Muscle layer of duodenum (tissue), 2 donors: ENCODE results near the gene SPDYE16.
"Not testable (repeated sequence)": the region's sequence is repeated elsewhere in the genome, so short reads cannot be mapped to it uniquely, and the experiment has no call there.

Experiments used
- H3K27ac ChIP-seq: one replicate; pipeline ENCODE4 v1.7.0; 2013; ENCODE audit warnings: mild to moderate bottlenecking, low read length
- H3K27me3 ChIP-seq: one replicate; pipeline ENCODE4 v1.7.0; 2013; ENCODE audit warnings: low read depth, mild to moderate bottlenecking, control low read depth, low read length
- H3K36me3 ChIP-seq, 2 donors: one replicate each; pipeline ENCODE4 v1.7.0; 2013; ENCODE audit warnings: low read length in 2 of 2, control low read depth in 1 of 2, mild to moderate bottlenecking in 1 of 2; ENCODE audit not compliant: insufficient read depth in 2 of 2, control insufficient read depth in 1 of 2
- H3K4me1 ChIP-seq, 2 donors: one replicate each; pipeline ENCODE4 v1.7.0; 2013; ENCODE audit warnings: low read length in 2 of 2, mild to moderate bottlenecking in 2 of 2, control low read depth in 1 of 2, moderate library complexity in 1 of 2; ENCODE audit not compliant: insufficient read depth in 2 of 2, control insufficient read depth in 1 of 2
- H3K4me3 ChIP-seq, 2 donors: one replicate each; pipeline ENCODE4 v1.7.0; 2013; ENCODE audit warnings: low read length in 2 of 2, low read depth in 1 of 2, mild to moderate bottlenecking in 1 of 2
- H3K9me3 ChIP-seq, 2 donors: one replicate each; pipeline ENCODE4 v1.7.0; 2013; ENCODE audit warnings: low read length in 2 of 2, control low read depth in 1 of 2, mild to moderate bottlenecking in 1 of 2; ENCODE audit not compliant: control insufficient read depth in 1 of 2
- donor health status: healthy.

SPDYE16 gene

DNA sequence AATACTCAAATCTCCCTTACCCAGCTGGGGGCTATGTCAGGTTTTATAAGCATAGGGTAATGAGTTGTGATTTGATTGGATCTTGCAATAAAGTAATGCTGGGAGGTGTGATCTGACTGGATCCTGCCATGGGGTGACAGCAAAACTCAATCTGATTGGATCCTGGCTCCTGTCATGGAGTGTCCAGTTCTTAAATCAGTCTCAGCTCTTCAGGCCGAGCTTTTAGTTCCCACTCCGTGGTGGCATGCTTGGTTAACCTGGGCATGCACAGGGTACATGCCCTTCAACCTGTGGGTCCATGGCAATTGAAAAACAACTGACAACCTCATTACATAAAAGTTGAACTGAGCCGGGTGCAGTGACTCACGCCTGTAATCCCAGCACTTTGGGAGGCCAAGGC is 16.9 kb downstream of the SPDYE16 start:
- not testable (repeated sequence) for H3K9me3 ChIP-seq, H3K36me3 ChIP-seq, H3K27me3 ChIP-seq, H3K4me3 ChIP-seq, H3K4me1 ChIP-seq, H3K27ac ChIP-seq

DNA sequence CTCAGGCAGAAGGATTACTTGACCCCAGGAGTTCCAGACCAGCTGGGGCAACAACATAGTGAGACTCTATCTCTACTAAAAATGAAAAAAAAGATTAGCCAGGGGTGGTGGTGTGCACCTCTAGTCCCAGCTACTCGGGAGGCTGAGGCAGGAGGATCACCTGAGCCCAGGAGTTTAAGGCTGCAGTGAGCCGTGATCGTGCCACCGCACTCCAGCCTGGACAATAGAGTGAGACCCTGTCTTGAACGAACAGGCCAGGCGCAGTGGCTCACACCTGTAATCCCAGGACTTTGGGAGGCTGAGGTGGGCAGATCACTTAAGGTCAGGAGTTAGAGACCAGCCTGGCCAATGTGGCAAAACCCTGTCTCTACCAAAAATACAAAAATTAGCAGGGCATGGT is 26.2 kb downstream of the SPDYE16 start:
- H3K4me1 ChIP-seq, H3K27me3 ChIP-seq, H3K36me3 ChIP-seq, H3K27ac ChIP-seq, H3K4me3 ChIP-seq, H3K9me3 ChIP-seq: not testable (repeated sequence)

DNA sequence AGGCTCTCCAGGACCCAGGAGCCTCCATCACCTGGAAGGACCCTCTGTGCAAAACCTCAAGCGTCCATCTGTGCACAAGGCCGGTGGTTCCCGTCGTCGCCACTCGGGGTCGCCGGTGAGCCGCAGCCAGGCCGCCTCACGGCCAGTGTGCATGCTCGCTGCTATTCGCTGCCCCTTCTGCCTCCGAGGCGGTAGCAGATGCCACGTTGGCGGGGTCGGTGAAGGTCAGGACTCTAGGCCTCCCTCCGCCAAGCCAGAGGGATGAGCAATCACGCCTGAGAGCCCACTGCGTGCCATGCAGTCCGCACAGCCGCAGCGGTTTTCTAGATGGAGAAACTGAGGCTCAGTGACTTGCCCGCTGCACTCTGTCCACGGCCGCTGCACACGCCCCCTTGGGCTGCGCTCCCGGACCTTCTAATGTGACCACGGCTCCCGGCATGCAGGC is 27.1 kb downstream of the SPDYE16 start:
- no peak overlapping the region for H3K27ac ChIP-seq
- no peaks in the 10 kb centered on the region for H3K4me1 ChIP-seq
- H3K36me3 ChIP-seq: no peaks in the 10 kb centered on the region
- H3K4me3 ChIP-seq: no peak overlapping the region
- no peaks in the 10 kb centered on the region for H3K9me3 ChIP-seq
- H3K27me3 ChIP-seq: no peaks in the 10 kb centered on the region

DNA sequence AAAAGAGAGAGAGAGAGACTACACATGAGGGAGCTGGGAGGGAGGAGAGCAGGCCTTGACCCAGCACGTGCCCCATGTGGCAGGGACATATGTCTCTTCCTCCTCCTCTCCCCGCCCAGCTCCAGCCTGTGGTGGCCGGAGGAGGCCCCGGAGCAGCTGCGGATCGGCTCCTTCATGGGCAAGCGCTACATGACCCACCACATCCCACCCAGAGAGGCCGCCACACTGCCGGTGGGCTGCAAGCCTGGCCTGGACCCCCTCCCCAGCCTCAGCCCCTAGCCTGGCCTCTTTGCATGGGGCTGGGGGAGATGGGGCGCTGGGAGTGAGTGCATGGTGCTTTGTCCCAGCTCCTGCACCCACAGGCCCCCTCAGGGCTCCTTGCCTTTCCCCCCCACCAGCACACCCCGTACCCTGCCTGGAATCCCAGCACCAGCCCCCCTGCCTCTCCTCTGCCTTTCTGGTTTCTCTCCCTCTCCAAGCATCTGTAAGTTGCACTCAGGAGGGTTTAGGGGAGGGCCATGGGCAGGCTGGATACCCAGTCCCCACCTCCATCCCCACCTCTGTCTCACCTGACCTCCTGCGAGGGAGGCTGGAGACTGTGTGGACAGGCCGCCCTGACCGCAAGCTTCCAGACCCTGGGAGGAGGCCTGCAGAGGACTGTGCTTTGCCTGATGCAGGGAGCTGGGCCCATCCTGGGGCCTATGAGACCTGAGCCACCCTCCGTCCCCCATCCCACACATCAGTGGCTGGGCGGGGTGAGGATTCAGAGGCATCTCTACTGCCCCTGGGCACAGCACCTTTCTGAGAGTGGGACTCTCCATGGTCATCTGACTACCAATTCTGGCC is 27.9 kb downstream of the SPDYE16 start:
- Histone ChIP-seq H3K27ac (no peak overlapping the region), H3K9me3 (no peaks in the 10 kb centered on the region), H3K36me3 (no peaks in the 10 kb centered on the region), H3K4me1 (no peaks in the 10 kb centered on the region), H3K27me3 (no peaks in the 10 kb centered on the region), H3K4me3 (no peak overlapping the region)

DNA sequence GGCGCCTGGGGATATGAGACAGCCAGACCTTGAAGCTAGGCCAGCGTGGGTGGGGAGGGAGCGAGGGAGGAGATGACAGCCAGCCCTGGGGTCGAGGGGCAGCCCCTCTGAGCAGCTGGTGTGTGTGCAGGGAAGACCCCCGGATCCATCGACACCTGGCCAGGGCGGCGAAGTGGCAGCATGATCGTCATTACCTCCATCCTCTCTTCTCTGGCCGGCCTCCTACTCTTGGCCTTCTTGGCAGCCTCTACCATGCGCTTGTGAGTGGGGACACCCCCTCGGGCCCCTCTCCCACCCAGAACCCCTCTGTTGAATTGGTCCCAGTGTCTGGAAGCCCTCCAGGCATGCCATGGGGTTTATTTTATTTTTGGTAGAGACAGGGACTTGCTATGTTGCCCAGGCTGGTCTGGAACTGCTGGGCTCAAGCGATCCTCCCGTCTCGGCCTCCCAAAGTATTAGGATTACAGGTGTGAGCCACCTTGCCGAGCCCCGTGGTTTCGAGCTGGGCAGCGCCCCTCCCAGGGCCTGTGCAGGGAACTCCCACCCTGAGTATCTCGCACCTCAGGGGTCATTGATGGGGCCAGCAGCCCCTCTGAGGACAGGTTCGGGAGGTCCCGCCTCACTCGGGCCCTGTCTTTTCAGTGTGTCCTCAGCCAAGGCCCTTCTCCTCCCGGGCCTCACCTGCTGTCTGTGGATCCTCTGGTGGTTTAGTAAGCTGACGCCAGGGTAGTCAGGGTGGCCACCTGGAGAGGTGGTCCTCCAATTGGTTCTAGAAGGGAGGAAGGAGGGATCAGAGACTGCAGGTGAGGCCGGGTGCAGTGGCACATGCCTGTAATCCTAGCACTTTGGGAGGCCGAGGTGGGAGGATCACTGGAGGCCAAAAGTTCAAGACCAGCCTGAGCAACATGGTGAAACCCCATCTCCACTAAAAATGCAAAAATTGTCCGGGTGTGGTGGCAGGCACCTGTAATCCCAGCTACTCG is 29.0 kb downstream of the SPDYE16 start:
- no peaks in the 10 kb centered on the region for H3K9me3 ChIP-seq
- no peaks in the 10 kb centered on the region for H3K27me3 ChIP-seq
- no peaks in the 10 kb centered on the region for H3K36me3 ChIP-seq
- H3K27ac ChIP-seq: no peak overlapping the region
- no peak overlapping the region for H3K4me3 ChIP-seq
- no peaks in the 10 kb centered on the region for H3K4me1 ChIP-seq

DNA sequence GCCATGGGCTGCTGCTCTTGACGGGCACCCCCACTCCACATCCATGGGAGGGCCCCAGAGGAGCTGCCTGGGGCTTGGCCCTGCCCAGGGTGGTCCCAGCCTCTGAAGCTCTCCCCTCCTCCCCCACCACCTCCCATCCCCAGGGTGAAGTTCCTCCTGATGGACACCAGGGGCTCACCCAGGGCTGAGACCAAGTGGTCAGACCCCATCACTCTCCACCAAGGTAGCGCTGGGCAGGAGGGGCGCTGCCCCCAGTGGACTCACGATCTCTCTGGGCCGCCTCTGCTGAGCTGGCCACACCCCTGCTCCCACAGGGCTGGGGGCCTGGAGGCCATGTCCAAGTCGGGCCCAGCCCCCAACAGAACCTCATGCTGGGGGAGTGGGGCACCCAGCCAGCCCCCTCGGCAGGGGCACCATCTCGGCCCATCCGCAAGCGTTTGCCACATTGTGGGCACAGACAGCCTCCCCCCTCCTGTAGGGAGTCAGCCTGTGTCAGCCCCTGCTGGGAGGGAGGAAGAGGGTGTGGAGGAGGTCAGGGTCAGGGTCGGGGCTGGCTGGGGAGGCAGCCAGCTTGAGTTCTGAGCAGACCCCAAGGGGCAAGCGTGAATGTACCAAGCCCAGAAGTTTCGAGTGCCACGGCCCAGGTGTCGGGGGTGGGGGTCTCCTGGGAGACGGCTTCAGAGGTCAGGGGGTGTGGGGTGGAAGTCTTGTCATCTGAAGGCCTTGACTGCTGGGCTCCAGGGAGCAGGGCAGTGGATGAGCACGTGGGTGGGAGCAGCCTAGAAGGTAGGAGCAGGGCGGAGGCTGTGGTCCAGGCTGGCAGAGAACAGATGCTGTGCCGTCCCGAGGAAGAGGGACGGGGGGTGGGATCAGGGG is 29.9 kb downstream of the SPDYE16 start:
- no peaks in the 10 kb centered on the region for H3K36me3 ChIP-seq
- no peak overlapping the region for H3K4me3 ChIP-seq
- no peaks in the 10 kb centered on the region for H3K4me1 ChIP-seq
- no peak overlapping the region for H3K27ac ChIP-seq
- H3K27me3 ChIP-seq: no peaks in the 10 kb centered on the region
- H3K9me3 ChIP-seq: no peaks in the 10 kb centered on the region

DNA sequence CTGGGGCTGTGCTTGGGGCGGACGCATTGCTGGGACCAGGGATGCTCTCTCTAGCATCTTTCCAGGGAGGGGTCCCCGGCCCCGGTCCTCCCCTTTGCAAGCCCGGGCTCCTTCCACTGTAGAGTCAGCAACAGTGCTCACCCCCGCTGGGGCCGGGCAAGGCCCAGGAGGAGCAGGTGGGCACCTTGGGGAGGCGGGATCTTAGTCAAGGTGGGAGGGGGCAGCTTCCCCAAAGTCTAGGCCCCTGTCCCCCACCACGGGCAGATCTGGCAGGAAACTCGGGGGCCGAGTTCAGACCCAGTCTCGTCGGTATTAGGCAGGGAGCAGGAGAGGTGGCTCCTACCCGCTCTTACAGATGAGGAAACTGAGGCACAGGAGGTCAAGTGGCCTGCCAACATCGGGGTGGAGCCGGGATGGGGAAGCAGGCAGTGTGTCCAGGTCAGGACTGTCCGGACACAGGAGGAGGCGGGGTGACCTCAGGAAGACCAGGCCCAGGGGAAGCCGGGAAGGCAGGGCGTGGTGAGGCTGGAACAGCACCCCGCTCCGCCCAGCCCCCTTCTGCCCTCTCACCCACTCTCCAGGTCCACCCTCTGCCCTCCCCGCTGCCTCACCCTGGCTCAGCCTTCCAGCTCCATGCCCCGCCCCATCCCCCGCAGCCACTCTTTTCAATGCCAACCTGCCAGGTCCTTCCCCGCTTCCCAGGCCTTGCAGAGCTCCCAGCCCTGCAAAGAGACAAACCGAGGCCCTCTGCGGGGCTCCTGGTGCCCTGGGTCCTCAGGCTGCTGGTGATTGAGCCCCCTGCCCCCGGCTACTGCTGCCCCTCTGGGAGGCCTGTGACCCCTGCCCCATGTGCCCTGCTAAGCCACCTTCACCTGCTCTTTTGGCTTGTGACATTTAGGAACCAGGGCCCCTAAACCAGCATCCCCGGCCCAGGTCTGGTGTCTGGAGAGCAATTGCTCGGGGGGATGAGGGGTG is 30.9 kb downstream of the SPDYE16 start:
- H3K4me3 ChIP-seq, H3K4me1 ChIP-seq, H3K27me3 ChIP-seq, H3K27ac ChIP-seq, H3K36me3 ChIP-seq, H3K9me3 ChIP-seq: not testable (repeated sequence)

DNA sequence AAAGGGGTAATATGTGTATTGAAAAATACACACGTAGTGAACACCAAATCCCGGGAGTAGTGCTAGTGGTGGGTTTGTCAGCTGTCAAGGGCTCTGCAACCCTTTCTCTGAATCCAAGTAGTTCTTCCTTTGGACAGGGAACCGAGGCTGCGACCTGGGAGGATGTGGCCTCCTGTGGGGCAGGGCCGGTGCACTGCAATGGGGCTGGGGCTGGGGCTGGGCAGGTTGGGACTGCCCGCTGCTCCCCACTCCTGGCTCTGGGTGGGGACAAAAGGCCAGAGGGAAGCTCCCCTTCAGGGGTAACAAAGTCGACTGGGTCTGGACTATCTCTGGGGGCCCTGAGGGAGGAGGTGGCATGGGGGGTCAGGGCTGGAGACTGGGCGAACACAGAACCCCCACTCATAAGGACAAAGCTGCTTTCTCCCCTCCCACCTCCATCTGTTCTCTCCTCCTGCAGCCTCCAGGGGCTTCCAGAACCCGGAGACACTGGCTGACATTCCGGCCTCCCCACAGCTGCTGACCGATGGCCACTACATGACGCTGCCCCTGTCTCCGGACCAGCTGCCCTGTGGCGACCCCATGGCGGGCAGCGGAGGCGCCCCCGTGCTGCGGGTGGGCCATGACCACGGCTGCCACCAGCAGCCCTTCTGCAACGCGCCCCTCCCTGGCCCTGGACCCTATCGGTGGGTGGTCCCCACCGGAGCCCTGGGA is 31.7 kb downstream of the SPDYE16 start:
- H3K27ac ChIP-seq, H3K4me1 ChIP-seq, H3K27me3 ChIP-seq, H3K4me3 ChIP-seq, H3K9me3 ChIP-seq: not testable (repeated sequence)
- H3K36me3 ChIP-seq: peaks cover 0 to 10% of the 10 kb centered on the region in 2 donors

DNA sequence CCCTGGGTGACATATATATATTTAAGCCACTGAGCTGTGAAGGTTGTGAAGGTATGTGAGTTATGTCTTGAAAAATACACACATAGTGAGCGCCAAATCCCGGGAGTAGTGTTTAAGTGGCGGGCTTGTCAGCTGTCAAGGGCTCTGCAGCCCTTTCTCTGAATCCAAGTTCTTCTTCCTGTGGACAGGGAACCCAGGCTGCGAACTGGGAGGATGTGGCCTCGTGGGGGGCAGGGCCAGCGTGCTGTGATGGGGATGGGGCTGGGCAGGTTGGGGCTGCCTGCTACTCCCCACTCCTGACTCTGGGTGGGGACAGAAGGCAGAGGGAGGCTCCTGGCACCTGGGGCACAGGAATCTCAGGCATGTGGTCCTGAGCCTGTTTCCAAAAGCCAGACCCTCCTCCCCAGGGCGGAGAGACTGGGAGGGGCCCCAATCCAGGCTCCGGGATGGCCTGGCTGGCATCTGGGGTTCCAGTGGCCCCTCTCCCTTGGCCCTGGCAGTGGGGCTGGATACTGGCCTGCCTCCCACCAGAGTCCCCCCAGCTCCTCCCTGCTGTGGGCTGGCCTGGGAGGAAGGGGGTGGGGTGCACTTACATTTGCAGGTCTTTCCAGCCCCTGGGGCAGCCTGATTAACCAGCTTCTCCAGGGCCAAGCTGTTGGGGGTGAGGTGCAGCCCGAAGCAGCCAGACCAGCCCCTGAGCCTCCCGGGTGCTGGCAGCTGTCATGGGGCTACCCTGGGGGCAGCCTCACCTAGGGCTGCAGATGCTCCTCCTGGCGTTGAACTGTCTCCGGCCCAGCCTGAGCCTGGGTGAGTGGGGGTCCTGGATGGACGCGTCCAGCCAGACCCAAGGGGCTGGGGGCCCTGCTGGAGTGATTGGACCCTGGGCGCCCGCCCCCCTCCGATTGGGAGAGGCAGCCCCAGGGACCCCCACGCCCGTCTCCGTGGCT is 32.9 kb downstream of the SPDYE16 start, which contains the start of gene UPK3B:
UPK3B (plus strand) TSS at position 622 of the 947 bp plus-strand sequence; CDS start at position 723, 101 bp downstream.
- no peak within 1 kb of the TSS for H3K4me3 ChIP-seq
- no peaks in the 10 kb centered on the region for H3K9me3 ChIP-seq
- H3K27me3 ChIP-seq: no peaks in the 10 kb centered on the region
- peaks cover 0 to 22% of the 10 kb centered on the region in 2 donors for H3K36me3 ChIP-seq
- no peak within 1 kb of the TSS for H3K27ac ChIP-seq
- no peaks in the 10 kb centered on the region for H3K4me1 ChIP-seq
